ENCODE measurements around the gene RFX7. TPM values are rescaled to one million over a fixed set of nuclear protein-coding genes. Genes with fewer than 3 reads are reported as not detected.

RFX7 gene
- total and polyA plus RNA-seq, 2 of the 8 experiments (the other 6 are each of a cell fraction or from before 2014, with no cell fraction given) = 10.4 to 40.9 TPM

DNA sequence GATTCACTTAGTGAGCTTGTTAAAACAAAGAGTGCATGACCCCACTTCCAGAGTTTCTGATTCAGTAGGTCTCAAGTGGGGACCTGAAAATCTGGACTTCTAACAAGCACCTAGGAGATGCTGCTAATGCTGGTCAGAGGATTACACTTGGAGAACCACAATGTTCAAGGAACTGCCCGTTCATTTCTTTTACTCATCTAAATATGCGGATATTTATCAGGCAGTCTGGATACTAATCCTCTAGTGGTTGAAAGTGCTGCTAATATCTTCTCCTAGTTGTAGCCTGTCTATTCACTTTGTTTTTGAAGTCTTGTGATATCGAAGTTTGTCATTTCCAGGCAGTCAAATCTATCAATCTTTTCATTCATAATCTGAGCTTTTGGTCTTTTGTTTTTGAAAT, 86.8 kb downstream of the RFX7 start (continued):
- TF ChIP-seq, protein P1, sequence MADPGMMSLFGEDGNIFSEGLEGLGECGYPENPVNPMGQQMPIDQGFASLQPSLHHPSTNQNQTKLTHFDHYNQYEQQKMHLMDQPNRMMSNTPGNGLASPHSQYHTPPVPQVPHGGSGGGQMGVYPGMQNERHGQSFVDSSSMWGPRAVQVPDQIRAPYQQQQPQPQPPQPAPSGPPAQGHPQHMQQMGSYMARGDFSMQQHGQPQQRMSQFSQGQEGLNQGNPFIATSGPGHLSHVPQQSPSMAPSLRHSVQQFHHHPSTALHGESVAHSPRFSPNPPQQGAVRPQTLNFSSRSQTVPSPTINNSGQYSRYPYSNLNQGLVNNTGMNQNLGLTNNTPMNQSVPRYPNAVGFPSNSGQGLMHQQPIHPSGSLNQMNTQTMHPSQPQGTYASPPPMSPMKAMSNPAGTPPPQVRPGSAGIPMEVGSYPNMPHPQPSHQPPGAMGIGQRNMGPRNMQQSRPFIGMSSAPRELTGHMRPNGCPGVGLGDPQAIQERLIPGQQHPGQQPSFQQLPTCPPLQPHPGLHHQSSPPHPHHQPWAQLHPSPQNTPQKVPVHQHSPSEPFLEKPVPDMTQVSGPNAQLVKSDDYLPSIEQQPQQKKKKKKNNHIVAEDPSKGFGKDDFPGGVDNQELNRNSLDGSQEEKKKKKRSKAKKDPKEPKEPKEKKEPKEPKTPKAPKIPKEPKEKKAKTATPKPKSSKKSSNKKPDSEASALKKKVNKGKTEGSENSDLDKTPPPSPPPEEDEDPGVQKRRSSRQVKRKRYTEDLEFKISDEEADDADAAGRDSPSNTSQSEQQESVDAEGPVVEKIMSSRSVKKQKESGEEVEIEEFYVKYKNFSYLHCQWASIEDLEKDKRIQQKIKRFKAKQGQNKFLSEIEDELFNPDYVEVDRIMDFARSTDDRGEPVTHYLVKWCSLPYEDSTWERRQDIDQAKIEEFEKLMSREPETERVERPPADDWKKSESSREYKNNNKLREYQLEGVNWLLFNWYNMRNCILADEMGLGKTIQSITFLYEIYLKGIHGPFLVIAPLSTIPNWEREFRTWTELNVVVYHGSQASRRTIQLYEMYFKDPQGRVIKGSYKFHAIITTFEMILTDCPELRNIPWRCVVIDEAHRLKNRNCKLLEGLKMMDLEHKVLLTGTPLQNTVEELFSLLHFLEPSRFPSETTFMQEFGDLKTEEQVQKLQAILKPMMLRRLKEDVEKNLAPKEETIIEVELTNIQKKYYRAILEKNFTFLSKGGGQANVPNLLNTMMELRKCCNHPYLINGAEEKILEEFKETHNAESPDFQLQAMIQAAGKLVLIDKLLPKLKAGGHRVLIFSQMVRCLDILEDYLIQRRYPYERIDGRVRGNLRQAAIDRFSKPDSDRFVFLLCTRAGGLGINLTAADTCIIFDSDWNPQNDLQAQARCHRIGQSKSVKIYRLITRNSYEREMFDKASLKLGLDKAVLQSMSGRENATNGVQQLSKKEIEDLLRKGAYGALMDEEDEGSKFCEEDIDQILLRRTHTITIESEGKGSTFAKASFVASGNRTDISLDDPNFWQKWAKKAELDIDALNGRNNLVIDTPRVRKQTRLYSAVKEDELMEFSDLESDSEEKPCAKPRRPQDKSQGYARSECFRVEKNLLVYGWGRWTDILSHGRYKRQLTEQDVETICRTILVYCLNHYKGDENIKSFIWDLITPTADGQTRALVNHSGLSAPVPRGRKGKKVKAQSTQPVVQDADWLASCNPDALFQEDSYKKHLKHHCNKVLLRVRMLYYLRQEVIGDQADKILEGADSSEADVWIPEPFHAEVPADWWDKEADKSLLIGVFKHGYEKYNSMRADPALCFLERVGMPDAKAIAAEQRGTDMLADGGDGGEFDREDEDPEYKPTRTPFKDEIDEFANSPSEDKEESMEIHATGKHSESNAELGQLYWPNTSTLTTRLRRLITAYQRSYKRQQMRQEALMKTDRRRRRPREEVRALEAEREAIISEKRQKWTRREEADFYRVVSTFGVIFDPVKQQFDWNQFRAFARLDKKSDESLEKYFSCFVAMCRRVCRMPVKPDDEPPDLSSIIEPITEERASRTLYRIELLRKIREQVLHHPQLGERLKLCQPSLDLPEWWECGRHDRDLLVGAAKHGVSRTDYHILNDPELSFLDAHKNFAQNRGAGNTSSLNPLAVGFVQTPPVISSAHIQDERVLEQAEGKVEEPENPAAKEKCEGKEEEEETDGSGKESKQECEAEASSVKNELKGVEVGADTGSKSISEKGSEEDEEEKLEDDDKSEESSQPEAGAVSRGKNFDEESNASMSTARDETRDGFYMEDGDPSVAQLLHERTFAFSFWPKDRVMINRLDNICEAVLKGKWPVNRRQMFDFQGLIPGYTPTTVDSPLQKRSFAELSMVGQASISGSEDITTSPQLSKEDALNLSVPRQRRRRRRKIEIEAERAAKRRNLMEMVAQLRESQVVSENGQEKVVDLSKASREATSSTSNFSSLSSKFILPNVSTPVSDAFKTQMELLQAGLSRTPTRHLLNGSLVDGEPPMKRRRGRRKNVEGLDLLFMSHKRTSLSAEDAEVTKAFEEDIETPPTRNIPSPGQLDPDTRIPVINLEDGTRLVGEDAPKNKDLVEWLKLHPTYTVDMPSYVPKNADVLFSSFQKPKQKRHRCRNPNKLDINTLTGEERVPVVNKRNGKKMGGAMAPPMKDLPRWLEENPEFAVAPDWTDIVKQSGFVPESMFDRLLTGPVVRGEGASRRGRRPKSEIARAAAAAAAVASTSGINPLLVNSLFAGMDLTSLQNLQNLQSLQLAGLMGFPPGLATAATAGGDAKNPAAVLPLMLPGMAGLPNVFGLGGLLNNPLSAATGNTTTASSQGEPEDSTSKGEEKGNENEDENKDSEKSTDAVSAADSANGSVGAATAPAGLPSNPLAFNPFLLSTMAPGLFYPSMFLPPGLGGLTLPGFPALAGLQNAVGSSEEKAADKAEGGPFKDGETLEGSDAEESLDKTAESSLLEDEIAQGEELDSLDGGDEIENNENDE (IDR thresholded peaks at IDR 0.05; ENCODE audit: insufficient replicate concordance, low read length) = no peak
- TF ChIP-seq JUN (IDR thresholded peaks at IDR 0.05; ENCODE audit: low read depth, low read length) = no peak
- no peak for TF ChIP-seq YY1 (IDR thresholded peaks at IDR 0.05; ENCODE audit: low read depth, low read length)
- TF ChIP-seq SUZ12 (IDR thresholded peaks at IDR 0.05; ENCODE audit: low read length) = no peak
- TF ChIP-seq TAF1 (IDR thresholded peaks at IDR 0.05; ENCODE audit: low read depth, low read length) = no peak
- no peak for TF ChIP-seq CREB1 (IDR thresholded peaks at IDR 0.05)
- no peak for TF ChIP-seq RBBP5 (IDR thresholded peaks at IDR 0.05; ENCODE audit: borderline replicate concordance, low read depth, low read length)
- TF ChIP-seq POU5F1 (IDR thresholded peaks at IDR 0.05; ENCODE audit: low read depth, low read length) = no peak
- TF ChIP-seq, protein P2, sequence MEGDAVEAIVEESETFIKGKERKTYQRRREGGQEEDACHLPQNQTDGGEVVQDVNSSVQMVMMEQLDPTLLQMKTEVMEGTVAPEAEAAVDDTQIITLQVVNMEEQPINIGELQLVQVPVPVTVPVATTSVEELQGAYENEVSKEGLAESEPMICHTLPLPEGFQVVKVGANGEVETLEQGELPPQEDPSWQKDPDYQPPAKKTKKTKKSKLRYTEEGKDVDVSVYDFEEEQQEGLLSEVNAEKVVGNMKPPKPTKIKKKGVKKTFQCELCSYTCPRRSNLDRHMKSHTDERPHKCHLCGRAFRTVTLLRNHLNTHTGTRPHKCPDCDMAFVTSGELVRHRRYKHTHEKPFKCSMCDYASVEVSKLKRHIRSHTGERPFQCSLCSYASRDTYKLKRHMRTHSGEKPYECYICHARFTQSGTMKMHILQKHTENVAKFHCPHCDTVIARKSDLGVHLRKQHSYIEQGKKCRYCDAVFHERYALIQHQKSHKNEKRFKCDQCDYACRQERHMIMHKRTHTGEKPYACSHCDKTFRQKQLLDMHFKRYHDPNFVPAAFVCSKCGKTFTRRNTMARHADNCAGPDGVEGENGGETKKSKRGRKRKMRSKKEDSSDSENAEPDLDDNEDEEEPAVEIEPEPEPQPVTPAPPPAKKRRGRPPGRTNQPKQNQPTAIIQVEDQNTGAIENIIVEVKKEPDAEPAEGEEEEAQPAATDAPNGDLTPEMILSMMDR (IDR thresholded peaks at IDR 0.05; ENCODE audit: control extremely low read depth in 1 of 3, insufficient read depth in 1 of 3, low read depth in 1 of 3, low read length in 3 of 3) = no peak
- TF ChIP-seq SP2 (IDR thresholded peaks at IDR 0.05; ENCODE audit: low read length) = no peak

Measured in H1 (cell line).